Measurements from ENCODE around the gene PFDN4.

PFDN4 gene

GRCh38 chr20:54200487-54201267 lies 7.2 kb upstream of the PFDN4 start:
- no peak for DNase-seq (ENCODE audit: low read depth)

GRCh38 chr20:54201268-54201846 lies 6.5 kb upstream of the PFDN4 start:
- no peak for DNase-seq (ENCODE audit: low read depth)

GRCh38 chr20:54203281-54203680 lies 4.6 kb upstream of the PFDN4 start:
- no peak for DNase-seq (ENCODE audit: low read depth)

GRCh38 chr20:54204063-54204462 lies 3.8 kb upstream of the PFDN4 start:
- DNase-seq (ENCODE audit: low read depth), result no peak

GRCh38 chr20:54204481-54204880 lies 3.4 kb upstream of the PFDN4 start:
- DNase-seq (ENCODE audit: low read depth), result no peak

GRCh38 chr20:54205450-54205849 lies 2.4 kb upstream of the PFDN4 start:
- no peak for DNase-seq (ENCODE audit: low read depth)

- DNase-seq (ENCODE audit: low read depth), result no peak
Measured at GRCh38 chr20:54207053-54207742, 689 bp upstream of the PFDN4 start.

- no peak for DNase-seq (ENCODE audit: low read depth)
Measured at GRCh38 chr20:54208548-54209176, 775 bp downstream of the PFDN4 start.

- DNase-seq (ENCODE audit: low read depth), result no peak
Measured at GRCh38 chr20:54209216-54209813, 1.4 kb downstream of the PFDN4 start.

- no peak for DNase-seq (ENCODE audit: low read depth)
Measured at GRCh38 chr20:54212226-54212625, 4.3 kb downstream of the PFDN4 start.

- no peak for DNase-seq (ENCODE audit: low read depth)
Measured at GRCh38 chr20:54212871-54213270, 5.0 kb downstream of the PFDN4 start.

GRCh38 chr20:54214566-54214965 lies 6.7 kb downstream of the PFDN4 start:
- DNase-seq (ENCODE audit: low read depth), result no peak

GRCh38 chr20:54215157-54215789 lies 7.4 kb downstream of the PFDN4 start:
- no peak for DNase-seq (ENCODE audit: low read depth)

GRCh38 chr20:54217762-54218161 lies 9.9 kb downstream of the PFDN4 start:
- no peak for DNase-seq (ENCODE audit: low read depth)

GRCh38 chr20:54218470-54218869 lies 10.6 kb downstream of the PFDN4 start:
- DNase-seq (ENCODE audit: low read depth), result no peak

- DNase-seq (ENCODE audit: low read depth), result no peak
Measured at GRCh38 chr20:54219751-54220426, 12.0 kb downstream of the PFDN4 start.

GRCh38 chr20:54220722-54221121 lies 12.8 kb downstream of the PFDN4 start:
- DNase-seq (ENCODE audit: low read depth), result no peak

- no peak for DNase-seq (ENCODE audit: low read depth)
Measured at GRCh38 chr20:54221353-54221752, 13.5 kb downstream of the PFDN4 start.

- no peak for DNase-seq (ENCODE audit: low read depth)
Measured at GRCh38 chr20:54221996-54222890, 14.4 kb downstream of the PFDN4 start.

GRCh38 chr20:54223285-54223684 lies 15.4 kb downstream of the PFDN4 start:
- DNase-seq (ENCODE audit: low read depth), result no peak
